ENCODE data around the gene FOXC1. TPM values are rescaled to one million over a fixed set of nuclear protein-coding genes. Genes with fewer than 3 reads are reported as not detected.
A peak's percentile ranks its signal among the peaks of the same experiment; 100 is the strongest.

The FOXC1 gene
- total and polyA plus RNA-seq, 2 donors from 2014 or later, result 18.0 to 58.5 TPM

GRCh38 chr6:1612974-1613306 lies 3.2 kb downstream of the FOXC1 start:
- peak overlapping the region; percentile 61 to 89 (median 73) for H3K4me3 ChIP-seq (ENCODE audit: low read length in 3 of 3)
- H3K27me3 ChIP-seq (ENCODE audit: control insufficient read depth, insufficient read depth, low read length), result peaks cover 5% of the 10 kb centered on the region
- H3K9me3 ChIP-seq (ENCODE audit: control insufficient read depth in 2 of 3, insufficient read depth in 1 of 3, low read length in 3 of 3), result no peaks in the 10 kb centered on the region
- peaks cover 0 to 14% (median 2%) of the 10 kb centered on the region in 3 donors for H3K4me1 ChIP-seq (ENCODE audit: control insufficient read depth in 2 of 3, insufficient read depth in 2 of 3, low read depth in 1 of 3, low read length in 3 of 3)
- no peak overlapping the region for H3K27ac ChIP-seq (ENCODE audit: low read depth in 2 of 2, low read length in 2 of 2)
- DNase-seq, result peak in 2 of 5 donors; percentile 31 to 53
- peaks cover 0 to 3% (median 0%) of the 10 kb centered on the region in 3 donors for H3K36me3 ChIP-seq (ENCODE audit: control insufficient read depth in 2 of 3, insufficient read depth in 3 of 3, low read length in 3 of 3)
- H3K9ac ChIP-seq (ENCODE audit: low read length in 3 of 3), result peak overlapping the region in 2 of 3 donors; percentile 39 to 76
- no peak for FAIRE-seq
- TF ChIP-seq CTCF (IDR thresholded peaks at IDR 0.05; ENCODE audit: borderline replicate concordance, extremely low read depth, insufficient read depth), result no peak
- intact Hi-C loops (cut with DNase I), result no loop called here

- no peak for DNase-seq
- peaks cover 5% of the 10 kb centered on the region for H3K27me3 ChIP-seq (ENCODE audit: control insufficient read depth, insufficient read depth, low read length)
- peak overlapping the region; percentile 61 to 89 (median 73) for H3K4me3 ChIP-seq (ENCODE audit: low read length in 3 of 3)
- no peaks in the 10 kb centered on the region for H3K9me3 ChIP-seq (ENCODE audit: control insufficient read depth in 2 of 3, insufficient read depth in 1 of 3, low read length in 3 of 3)
- peaks cover 0 to 12% (median 2%) of the 10 kb centered on the region in 3 donors for H3K4me1 ChIP-seq (ENCODE audit: control insufficient read depth in 2 of 3, insufficient read depth in 2 of 3, low read depth in 1 of 3, low read length in 3 of 3)
- no peak for TF ChIP-seq CTCF (IDR thresholded peaks at IDR 0.05; ENCODE audit: borderline replicate concordance, extremely low read depth, insufficient read depth)
- peak overlapping the region in 1 of 2 donors; percentile 12 for H3K27ac ChIP-seq (ENCODE audit: low read depth in 2 of 2, low read length in 2 of 2)
- peaks cover 0 to 3% (median 0%) of the 10 kb centered on the region in 3 donors for H3K36me3 ChIP-seq (ENCODE audit: control insufficient read depth in 2 of 3, insufficient read depth in 3 of 3, low read length in 3 of 3)
- no peak for FAIRE-seq
- H3K9ac ChIP-seq (ENCODE audit: low read length in 3 of 3), result peak overlapping the region in 2 of 3 donors; percentile 39 to 76
- intact Hi-C loops (cut with DNase I), result no loop called here
Measured at GRCh38 chr6:1613346-1613687, 3.6 kb downstream of the FOXC1 start.

DNA sequence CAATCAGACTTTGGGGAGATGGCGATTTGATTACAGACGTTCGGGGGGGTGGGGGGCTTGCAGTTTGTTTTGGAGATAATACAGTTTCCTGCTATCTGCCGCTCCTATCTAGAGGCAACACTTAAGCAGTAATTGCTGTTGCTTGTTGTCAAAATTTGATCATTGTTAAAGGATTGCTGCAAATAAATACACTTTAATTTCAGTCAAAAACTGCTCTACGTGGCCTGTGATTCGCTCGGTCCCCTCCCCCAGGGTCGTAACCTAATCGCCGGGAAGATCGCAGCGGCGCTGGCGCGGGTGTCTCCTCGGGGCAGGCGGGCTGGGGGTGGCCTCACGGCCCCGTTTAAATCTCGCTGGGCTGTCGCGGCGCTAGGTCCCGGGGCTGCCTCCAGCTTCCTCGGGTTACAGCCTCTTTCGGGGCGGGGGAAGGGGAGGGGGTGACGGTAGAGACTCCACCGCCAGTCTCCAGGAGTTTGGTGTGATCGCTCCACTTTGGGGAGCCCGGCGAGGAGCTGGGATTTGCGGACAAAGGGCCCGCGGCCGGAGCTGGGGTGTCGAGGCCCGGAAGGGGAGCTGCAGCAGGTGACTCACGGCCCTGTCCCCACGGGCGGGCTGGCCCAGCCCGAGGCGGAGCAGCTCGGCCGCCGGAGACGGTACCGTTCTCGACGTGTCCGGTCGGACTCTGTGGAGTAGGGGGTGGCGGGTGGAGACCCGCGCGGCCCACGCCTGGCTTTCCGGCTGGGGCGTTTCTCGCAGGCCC lies 4.2 kb downstream of the FOXC1 start:
- no peaks in the 10 kb centered on the region for H3K9me3 ChIP-seq (ENCODE audit: control insufficient read depth in 2 of 3, insufficient read depth in 1 of 3, low read length in 3 of 3)
- H3K4me1 ChIP-seq (ENCODE audit: control insufficient read depth in 2 of 3, insufficient read depth in 2 of 3, low read depth in 1 of 3, low read length in 3 of 3), result peaks cover 0 to 9% (median 2%) of the 10 kb centered on the region in 3 donors
- intact Hi-C loops (cut with DNase I), result no loop called here
- TF ChIP-seq CTCF (IDR thresholded peaks at IDR 0.05; ENCODE audit: borderline replicate concordance, extremely low read depth, insufficient read depth), result no peak
- peak overlapping the region; percentile 12 to 52 for H3K27ac ChIP-seq (ENCODE audit: low read depth in 2 of 2, low read length in 2 of 2)
- no peak for FAIRE-seq
- peak overlapping the region in 2 of 3 donors; percentile 39 to 76 for H3K9ac ChIP-seq (ENCODE audit: low read length in 3 of 3)
- H3K4me3 ChIP-seq (ENCODE audit: low read length in 3 of 3), result peak overlapping the region; percentile 61 to 73 (median 73)
- DNase-seq, result peak; percentile 76 to 86 (median 80)
- peaks cover 0 to 3% (median 0%) of the 10 kb centered on the region in 3 donors for H3K36me3 ChIP-seq (ENCODE audit: control insufficient read depth in 2 of 3, insufficient read depth in 3 of 3, low read length in 3 of 3)
- H3K27me3 ChIP-seq (ENCODE audit: control insufficient read depth, insufficient read depth, low read length), result peaks cover 5% of the 10 kb centered on the region
